Suprapubic skin (tissue), 4 donors: Measurements from ENCODE around the gene DDC.

Experiments used
- CTCF ChIP-seq, 2 donors: fragments of 200-600 bp in 1 of 2; fragments of 450-650 bp in 1 of 2; sonication (generic) in 1 of 2; IDR thresholded peaks; one replicate each; pipeline ENCODE4 v1.5.1; 2016 to 2019; ENCODE audit warnings: antibody characterized with exemption in 2 of 2, mild to moderate bottlenecking in 1 of 2, moderate library complexity in 1 of 2
- EP300 ChIP-seq: sonication (generic); formaldehyde crosslinking; IDR thresholded peaks from one replicate; pipeline ENCODE4 v1.6.1; 2017; ENCODE audit warnings: antibody characterized with exemption
- POLR2A ChIP-seq, 2 donors: fragments of 450-650 bp; IDR thresholded peaks; one replicate each; pipeline ENCODE4 v1.6.1; 2017; ENCODE audit warnings: antibody characterized with exemption in 2 of 2, mild to moderate bottlenecking in 2 of 2, moderate library complexity in 2 of 2
- POLR2AphosphoS5 ChIP-seq, 3 donors: sonication (generic); formaldehyde crosslinking; IDR thresholded peaks; one replicate each; pipeline ENCODE4 v1.6.1; 2017; ENCODE audit warnings: antibody characterized with exemption in 3 of 3

- TF ChIP-seq CTCF (IDR thresholded peaks at IDR 0.05) (peak; percentile 43 to 70), POLR2A (IDR thresholded peaks at IDR 0.05) (no peak), EP300 (no peak), POLR2AphosphoS5 (IDR thresholded peaks at IDR 0.05) (no peak)
These were observed 147.1 kb downstream of the DDC start for GRCh38 chr7:50418086-50418515.
